ENCODE measurements around the gene LGALS16. TPM values are rescaled to one million over a fixed set of nuclear protein-coding genes. Genes with fewer than 3 reads are reported as not detected.

Gene LGALS16
- total RNA-seq, 1 experiment from 2014 or later: not detected

DNA sequence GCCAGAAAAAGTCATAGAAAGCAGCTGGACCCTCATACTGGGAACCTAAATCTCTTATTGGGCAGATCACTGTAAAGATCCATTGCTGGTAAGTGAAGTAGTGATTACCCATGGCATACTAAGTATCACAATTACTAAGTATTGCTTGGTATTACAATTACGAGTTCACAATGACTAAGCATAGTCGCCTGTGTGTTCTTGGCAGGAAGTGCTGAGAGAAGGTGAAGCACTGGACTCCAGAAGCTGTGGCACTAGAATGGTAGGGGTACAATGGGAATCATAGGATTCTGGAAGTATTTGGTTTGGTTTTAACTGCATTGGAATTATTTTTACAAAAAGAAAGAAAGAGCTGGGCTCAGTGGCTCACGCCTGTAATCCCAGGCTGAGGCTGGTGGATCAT lies 20.3 kb downstream of the LGALS16 start:
- Histone ChIP-seq H2BK5ac (ENCODE audit: insufficient read length, low read length) (no peak overlapping the region), H3K14ac (ENCODE audit: insufficient read depth, low read length) (no peak overlapping the region), H2AFZ (ENCODE audit: low read length) (no peak overlapping the region), H2AK5ac (ENCODE audit: insufficient read length, low read length) (no peak overlapping the region), H4K20me1 (ENCODE audit: control insufficient read depth, insufficient read depth, insufficient read length) (peaks cover 3% of the 10 kb centered on the region), H4K8ac (replicated peaks; ENCODE audit: insufficient read length, low read depth, low read length) (no peak overlapping the region), H3K4ac (ENCODE audit: low read depth, low read length) (no peak overlapping the region), H3K4me1 (ENCODE audit: insufficient read depth, low read length) (peaks cover 5% of the 10 kb centered on the region; the same call in 1 of the 2 replicates), H3K9me3 (ENCODE audit: control insufficient read depth, low read depth, low read length) (no peaks in the 10 kb centered on the region), H3K56ac (ENCODE audit: insufficient read length, low read depth, low read length) (no peak overlapping the region), H4K5ac (ENCODE audit: insufficient read length, low read depth, low read length) (no peak overlapping the region), H3K79me2 (ENCODE audit: insufficient read depth, low read length) (no peaks in the 10 kb centered on the region), H3K9ac (ENCODE audit: extremely low read depth, insufficient read length, low read length) (no peak overlapping the region), H3K27me3 (ENCODE audit: insufficient read depth, low read length) (no peaks in the 10 kb centered on the region), H3T11ph (ENCODE audit: low read length) (no peak overlapping the region), H2BK15ac (ENCODE audit: low read depth, low read length) (no peak overlapping the region), H3K18ac (ENCODE audit: insufficient read length, low read depth, low read length) (no peak overlapping the region), H3K23me2 (ENCODE audit: insufficient read length, low read depth, low read length, poor library complexity, severe bottlenecking) (no peaks in the 10 kb centered on the region), H3K27ac (ENCODE audit: insufficient read length, low read depth, low read length) (no peak overlapping the region), H4K91ac (ENCODE audit: insufficient read length, low read depth, low read length) (no peak overlapping the region), H2BK20ac (ENCODE audit: low read depth, low read length, poor library complexity, severe bottlenecking) (no peak overlapping the region), H3K23ac (ENCODE audit: insufficient read length, low read depth, low read length) (no peak overlapping the region), H2BK120ac (ENCODE audit: low read depth, low read length, poor library complexity, severe bottlenecking) (no peak overlapping the region), H3K4me2 (ENCODE audit: insufficient read depth, insufficient read length, low read length) (no peak overlapping the region), H2BK12ac (ENCODE audit: insufficient read length, low read depth, low read length) (no peak overlapping the region), H3K79me1 (ENCODE audit: insufficient read depth, low read depth, low read length, poor library complexity, severe bottlenecking) (no peaks in the 10 kb centered on the region)
- H3K9me3 Mint-ChIP-seq: no peaks in the 10 kb centered on the region; a peak in 1 of 5 replicates
- TF ChIP-seq CTCF (conservative IDR thresholded peaks at IDR 0.05): no peak
- peaks cover 6% of the 10 kb centered on the region for H3K27me3 Mint-ChIP-seq (ENCODE audit: low read depth)
- H3K36me3 Mint-ChIP-seq (ENCODE audit: insufficient read depth in 1 of 3, low read depth in 3 of 3): no peaks in the 10 kb centered on the region
- H3K27ac Mint-ChIP-seq: no peak overlapping the region
- H3K4me3 Mint-ChIP-seq: no peak overlapping the region
- WGBS (ENCODE audit: extremely low coverage, insufficient read length, low lambda C conversion rate): no CpG with 5 or more reads among the region's 3 CpGs
- peaks cover 8 to 13% of the 10 kb centered on the region in 2 experiments for H3K4me1 Mint-ChIP-seq
- DNase-seq: no peak

Data from H9 (cell line).